DMS114 treated with DMSO at 0.1 percent for 48 hours (cell line): ENCODE results near the gene FECH.

Experiments
- DNase-seq: peaks from one replicate; lab custom pipeline; 2025; ENCODE audit not compliant: unreplicated experiment; lab: John Stamatoyannopoulos, UW

Gene FECH

GRCh38 chr18:57583297-57583835, 3.1 kb downstream of the FECH start:
- no peak for DNase-seq

GRCh38 chr18:57581301-57581934, 5.1 kb downstream of the FECH start:
- no peak for DNase-seq

DNA sequence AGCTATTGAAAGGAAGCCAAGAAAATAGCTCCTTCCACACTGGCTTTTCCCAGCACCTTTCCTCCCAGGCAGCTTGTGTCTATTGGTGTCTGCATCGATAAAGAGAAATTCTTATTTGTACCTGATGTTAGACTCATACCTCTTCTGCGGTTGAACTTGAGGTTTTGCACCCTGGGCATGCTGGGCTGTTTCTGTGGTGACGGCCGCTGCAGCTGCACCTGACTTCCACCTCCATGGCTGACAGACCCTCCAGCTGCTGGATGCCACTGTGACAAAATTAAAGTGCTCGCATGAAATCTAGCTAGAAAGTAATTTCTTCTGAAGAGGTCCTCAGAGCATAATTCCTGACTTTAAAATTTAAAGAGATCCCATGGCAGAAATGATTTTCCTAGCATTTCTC, 6.6 kb downstream of the FECH start:
- DNase-seq: no peak

- DNase-seq: no peak
These were observed 10.2 kb downstream of the FECH start for GRCh38 chr18:57576316-57576715.

DNA sequence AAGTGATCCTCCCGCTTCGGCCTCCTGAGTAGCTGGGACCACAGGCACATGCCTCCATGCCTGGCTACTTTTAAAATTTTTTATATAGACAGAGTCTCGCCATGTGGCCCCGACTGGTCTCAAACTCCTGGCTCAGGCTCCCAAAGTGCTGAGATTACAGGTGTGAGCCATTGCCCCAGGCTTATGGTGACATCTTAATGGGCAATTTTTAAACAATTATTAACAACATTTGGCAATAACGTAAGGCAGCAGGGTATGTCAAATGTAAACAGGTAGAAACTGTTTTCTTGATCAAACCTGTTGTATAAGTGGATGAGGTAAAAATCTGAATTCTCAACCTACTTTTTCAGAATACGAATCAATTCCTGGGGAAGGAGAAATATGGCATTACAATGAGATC, 11.0 kb downstream of the FECH start:
- DNase-seq: no peak

DNA sequence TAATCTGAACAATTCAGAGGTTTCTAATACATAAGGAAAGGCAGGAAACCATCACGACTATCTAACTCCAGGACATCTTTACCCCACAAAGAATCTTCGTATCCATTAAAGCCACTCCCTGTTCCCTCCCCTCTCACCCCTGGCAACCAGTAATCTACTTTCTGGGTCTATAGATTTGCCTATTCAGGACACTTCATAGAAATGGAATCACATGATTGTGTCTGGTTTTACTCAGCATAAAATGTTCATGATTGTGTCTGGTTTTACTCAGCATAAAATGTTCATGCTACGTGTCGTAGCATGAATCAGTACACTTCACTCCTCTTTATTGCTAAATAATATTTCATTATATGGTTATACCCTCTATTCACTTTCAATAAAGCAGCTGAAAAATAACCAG, 11.6 kb downstream of the FECH start:
- DNase-seq: no peak

DNA sequence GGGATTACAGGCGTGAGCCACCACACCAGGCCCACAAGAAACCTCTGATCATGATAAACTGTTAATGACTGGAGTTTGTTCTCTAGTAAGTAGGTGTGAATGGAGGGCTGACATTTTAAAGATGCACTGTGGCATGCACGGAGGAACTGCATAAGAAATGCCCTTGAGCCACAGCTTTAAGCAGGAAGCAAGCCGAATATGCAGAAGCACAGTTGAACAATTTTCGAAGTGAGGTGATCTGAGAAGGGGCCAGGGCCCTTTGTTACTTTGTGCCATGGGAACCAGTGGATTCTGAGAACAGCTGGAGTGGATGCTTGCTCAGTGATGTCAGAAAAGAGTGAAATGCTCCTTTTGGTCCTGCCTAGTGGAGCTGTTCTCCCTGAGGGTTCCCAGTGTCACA, 16.3 kb downstream of the FECH start:
- DNase-seq: no peak

- no peak for DNase-seq
These were observed 17.4 kb downstream of the FECH start for GRCh38 chr18:57569133-57569532.

DNA sequence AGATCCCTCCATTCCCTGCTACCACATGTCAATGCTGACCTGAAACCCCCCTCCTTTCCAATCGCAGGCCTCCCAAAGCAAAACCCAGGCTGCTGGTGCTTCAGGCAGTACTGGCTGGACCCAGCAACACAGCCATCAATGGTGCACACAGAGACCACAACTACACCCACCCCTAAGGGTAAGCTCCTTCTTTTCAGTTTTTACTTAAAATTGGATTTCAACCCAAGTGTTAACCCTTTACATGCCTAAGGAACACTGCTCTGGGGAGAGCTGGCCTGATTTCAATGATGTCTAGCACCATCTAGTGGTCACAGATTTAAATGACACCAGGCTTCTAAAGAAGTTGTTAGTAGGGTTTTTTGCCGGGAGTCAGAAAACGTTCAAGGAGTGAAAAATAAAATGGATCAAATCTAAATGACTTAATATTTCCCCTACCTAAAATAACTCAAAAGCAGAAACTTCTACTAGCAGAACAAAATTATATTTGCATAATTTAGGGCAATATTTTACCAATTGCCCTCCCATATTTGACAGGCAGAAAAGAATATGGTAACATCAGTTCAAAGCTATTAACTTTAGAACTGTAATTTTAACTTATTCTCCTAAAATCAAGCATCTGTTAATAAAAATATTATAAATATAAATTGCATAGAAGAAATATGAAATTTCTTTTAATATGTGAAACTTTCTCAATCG, 24.6 kb downstream of the FECH start:
- DNase-seq: peak; percentile 12

DNA sequence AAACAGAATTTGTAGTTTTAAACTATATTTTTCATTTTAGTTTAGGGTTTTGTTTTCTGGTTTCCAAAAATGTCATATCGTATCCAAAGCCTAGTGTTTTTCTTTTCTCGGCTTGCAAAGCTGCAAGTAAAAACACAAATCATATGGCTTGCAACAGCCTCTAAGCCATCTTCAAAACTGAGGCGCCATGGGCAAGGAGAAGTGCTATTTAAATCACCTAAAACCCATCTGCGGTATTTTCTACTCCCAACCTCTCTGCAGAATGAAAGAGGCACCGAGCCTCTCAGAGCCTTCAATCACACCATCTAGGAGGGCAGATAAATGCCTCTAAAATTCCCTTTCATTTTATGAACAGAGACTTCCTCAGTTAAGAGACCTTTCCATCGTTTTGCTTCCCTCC, 25.2 kb downstream of the FECH start:
- DNase-seq: no peak

DNA sequence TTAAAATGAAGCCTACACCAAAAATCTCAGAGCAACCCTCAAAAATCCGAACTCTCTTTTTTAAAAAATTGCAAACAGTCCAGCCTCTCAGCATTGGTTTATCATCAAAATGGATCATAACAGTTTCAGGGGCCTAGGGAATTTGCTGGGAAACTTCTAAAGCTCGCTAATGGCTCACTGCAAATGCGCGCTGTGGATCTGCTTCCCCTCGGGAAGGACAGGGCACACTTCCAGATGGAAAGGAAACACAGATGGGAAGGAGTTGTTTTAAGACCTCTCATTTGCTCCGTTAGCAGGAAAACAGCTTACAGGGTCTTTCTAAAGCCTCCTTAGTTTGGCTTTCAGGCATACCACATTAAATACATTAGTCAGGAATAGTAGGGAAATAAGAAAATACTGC, 27.2 kb downstream of the FECH start:
- no peak for DNase-seq

GRCh38 chr18:57555134-57555533, 31.4 kb downstream of the FECH start:
- DNase-seq: no peak

DNA sequence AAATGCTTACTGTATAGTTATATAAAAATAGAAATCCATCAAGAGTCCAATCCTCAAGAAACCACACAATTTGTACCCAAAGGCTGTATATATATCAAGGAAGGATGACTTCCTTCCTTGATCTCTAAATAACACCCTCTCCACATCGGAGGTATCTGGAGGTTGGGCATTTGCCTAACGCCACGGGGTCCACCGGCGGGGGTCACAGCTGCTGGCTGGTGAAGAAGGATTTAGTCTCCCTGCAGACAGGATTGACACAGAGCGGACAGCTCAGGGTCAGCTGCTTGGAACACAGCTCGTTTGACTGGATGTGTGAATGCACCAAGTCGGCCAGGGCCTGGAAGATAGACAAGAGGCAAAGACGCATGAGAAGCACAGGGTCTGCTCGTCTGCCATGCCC, 36.0 kb downstream of the FECH start:
- no peak for DNase-seq

DNA sequence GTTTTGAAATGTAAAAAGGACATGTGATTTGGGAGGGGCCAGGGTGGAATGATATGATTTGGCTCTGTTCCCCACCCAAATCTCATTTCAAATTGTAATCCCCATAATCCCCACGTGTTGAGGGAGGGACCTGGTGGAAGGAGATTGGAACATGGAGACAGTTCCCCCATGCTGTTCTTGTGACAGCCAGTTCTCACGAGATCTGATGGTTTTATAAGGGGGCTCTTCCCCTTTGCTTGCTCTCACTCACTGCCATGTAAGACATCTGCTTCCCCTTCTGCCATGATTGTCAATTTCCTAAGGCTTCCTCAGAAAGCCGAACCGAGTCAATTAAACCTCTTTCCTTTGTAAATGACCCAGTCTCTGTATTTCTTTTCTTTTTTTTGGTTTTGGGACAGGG, 39.2 kb downstream of the FECH start:
- DNase-seq: no peak

DNA sequence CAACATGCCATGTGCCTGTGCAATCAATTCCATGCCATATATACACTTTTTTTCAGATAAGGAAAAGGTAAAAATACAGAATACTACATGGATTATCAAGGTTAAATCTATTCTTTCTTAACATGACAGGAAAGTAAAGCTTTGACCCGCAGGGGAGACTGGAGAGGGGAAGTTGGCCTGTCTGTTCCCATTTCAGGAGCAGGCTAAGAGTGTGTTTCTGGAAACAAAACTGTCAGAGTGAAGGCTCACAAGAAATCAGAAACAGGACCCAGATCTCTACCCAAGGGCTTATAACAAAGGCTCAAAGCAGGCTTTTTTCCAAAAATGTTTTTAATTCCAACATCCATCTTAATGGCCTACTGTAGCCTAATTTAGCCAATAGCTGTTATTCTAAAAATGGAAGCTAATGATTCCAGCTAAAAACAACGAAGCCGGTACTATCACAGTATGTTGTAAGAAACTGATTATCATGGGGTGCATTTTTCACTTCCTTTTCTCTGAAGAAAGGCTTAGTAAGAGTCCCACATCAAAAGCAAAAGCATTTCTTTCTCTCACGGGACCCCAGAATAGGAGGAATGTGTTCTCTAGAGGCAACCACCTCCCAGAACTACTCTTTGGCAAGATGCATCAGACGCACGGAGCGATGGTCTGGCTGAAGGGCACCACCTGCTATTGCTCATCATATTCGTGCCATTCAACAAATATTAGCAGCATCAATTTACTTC, 41.4 kb downstream of the FECH start:
- no peak for DNase-seq

DNA sequence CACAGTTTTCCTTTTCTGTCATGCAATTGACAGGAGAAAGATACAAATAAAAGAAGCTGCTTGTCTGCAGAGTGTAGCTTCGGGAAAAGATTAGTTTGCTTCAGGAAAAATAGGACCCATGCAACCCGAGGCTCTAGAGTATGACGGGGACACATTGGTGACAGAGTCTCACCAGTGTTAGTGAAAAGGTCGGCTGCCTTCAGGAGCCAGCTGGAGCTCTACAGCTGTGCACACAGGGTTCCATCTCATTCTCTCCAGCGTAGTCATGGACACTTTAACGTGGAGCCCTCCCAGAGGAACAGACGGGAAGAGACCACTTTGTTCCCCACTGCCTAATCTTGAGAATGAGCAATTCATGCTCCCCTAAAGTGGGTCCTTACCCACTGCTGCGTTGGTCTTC, 42.9 kb downstream of the FECH start:
- no peak for DNase-seq

DNA sequence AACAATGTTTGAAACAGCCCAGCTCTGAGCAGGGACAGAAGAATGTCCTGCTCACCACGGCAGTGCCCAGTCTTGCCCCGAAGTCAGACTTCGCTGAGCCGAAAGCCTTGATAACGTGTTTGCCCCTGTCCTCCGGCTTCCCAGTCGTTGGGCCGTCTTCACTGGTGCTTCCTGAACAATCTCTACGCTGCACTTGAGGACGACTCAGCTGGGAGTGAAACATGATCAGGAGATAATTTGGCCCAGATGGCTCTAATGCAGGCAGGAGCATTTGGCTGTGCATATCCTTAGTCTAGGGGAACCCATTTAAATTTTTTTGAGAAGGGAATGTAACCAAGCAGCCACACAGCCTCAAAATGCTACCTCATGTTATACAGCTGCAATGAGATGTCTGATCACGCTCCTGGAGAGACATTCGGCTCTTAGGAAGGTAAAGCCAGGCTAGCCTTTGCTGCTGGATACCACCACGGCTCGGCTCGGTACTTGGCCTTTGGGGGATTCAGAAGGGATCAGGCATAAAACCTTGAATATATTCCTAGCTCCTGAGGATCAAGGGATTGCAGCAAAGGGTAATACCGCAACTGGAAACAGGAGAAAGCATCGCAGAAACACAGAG, 43.6 kb downstream of the FECH start:
- DNase-seq: no peak

DNA sequence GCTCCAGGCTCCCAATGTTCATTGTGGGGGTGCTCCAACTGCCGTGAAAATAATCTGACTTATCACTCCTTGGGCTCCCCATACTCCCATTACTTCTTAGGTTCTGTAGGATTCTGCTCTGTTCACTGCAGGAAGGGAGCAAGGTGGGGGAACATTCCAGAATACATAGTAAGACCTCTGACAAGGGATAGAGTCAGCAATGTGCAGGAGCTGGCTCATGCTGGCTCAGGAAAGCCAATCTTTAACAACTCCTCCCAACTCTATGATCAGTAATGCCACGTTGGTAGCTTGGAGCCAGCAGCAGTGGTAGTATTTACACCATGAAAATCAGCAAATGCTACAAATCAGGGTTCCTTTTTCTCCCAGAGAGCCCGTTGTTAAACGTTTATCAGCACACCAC, 44.4 kb downstream of the FECH start:
- no peak for DNase-seq

- no peak for DNase-seq
These were observed 46.8 kb downstream of the FECH start for GRCh38 chr18:57539702-57540101.

DNA sequence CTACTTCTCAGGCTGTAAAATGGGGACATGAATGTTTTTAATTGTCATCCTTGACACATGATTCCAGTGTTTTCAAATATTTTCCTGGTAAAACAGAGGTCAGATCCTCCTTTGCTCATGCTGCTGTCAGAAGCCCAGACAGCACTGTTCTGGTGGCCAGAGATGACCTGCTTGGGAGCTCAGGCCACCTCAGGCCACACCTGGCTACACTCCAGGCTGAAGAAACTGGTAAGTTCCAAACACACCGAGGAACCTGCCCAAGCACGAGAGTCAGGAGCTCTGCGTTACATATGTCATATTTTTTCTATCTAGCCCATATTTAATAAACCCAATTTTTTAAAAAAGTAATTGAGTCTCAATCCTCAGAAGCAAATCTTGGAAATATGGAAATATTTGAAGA, 47.9 kb downstream of the FECH start:
- no peak for DNase-seq

- no peak for DNase-seq
These were observed 52.0 kb downstream of the FECH start for GRCh38 chr18:57534511-57534909.
